Astrocyte (in vitro differentiated cells and primary cell): ENCODE measurements around the gene GSE1. TPM values are rescaled to one million over a fixed set of nuclear protein-coding genes. Genes with fewer than 3 reads are reported as not detected.

Source experiments
- DNase-seq: peaks from one replicate; pipeline ENCODE4 v3.0.0-alpha.2; 2010; ENCODE audit warnings: low read depth
- FAIRE-seq: peaks from 2 replicates; lab custom pipeline; 2011; peaks lifted over from hg19 to GRCh38; lab: Jason Lieb, UNC
- H2AFZ ChIP-seq: 2 replicates; pipeline ENCODE4 v1.6.0; 2012; ENCODE audit warnings: low read depth, low read length, inconsistent platforms
- H3K27ac ChIP-seq: 2 replicates; pipeline ENCODE4 v1.5.1; 2011; ENCODE audit warnings: low read depth, low read length, inconsistent platforms
- H3K27me3 ChIP-seq: 2 replicates; pipeline ENCODE4 v1.6.0; 2011; ENCODE audit warnings: low read length, inconsistent platforms; ENCODE audit not compliant: insufficient read depth
- H3K36me3 ChIP-seq: 2 replicates; pipeline ENCODE4 v1.5.1; 2011; ENCODE audit warnings: low read length, inconsistent platforms; ENCODE audit not compliant: insufficient read depth
- H3K4me1 ChIP-seq: 2 replicates; pipeline ENCODE4 v1.5.1; 2011; ENCODE audit warnings: low read length, inconsistent platforms; ENCODE audit not compliant: insufficient read depth
- H3K4me2 ChIP-seq: 2 replicates; pipeline ENCODE4 v1.6.0; 2012; ENCODE audit warnings: low read length, inconsistent platforms
- H3K4me3 ChIP-seq: 2 replicates; pipeline ENCODE4 v1.5.1; 2011; ENCODE audit warnings: low read depth, mild to moderate bottlenecking, low read length, inconsistent platforms; ENCODE audit not compliant: insufficient read depth
- H3K79me2 ChIP-seq: 2 replicates; pipeline ENCODE4 v1.6.0; 2012; ENCODE audit warnings: mild to moderate bottlenecking, low read length, inconsistent platforms; ENCODE audit not compliant: insufficient read depth
- H3K9ac ChIP-seq: 2 replicates; pipeline ENCODE4 v1.6.0; 2012; ENCODE audit warnings: mild to moderate bottlenecking, low read length, inconsistent platforms
- H3K9me3 ChIP-seq: 2 replicates; pipeline ENCODE4 v1.5.1; 2012; ENCODE audit warnings: low read depth, mild to moderate bottlenecking, low read length, inconsistent platforms; ENCODE audit not compliant: insufficient read depth
- H4K20me1 ChIP-seq: 2 replicates; pipeline ENCODE4 v1.6.0; 2012; ENCODE audit warnings: low read length, inconsistent platforms; ENCODE audit not compliant: insufficient read depth
- H3K27ac Mint-ChIP-seq: one replicate; pipeline ENCODE4 v1.8.0; 2021; ENCODE audit warnings: mild to moderate bottlenecking, mixed read lengths; ENCODE audit not compliant: unreplicated experiment
- H3K27me3 Mint-ChIP-seq: one replicate; pipeline ENCODE4 v1.8.0; 2021; ENCODE audit warnings: low read depth, mixed read lengths; ENCODE audit not compliant: unreplicated experiment
- H3K36me3 Mint-ChIP-seq: one replicate; pipeline ENCODE4 v1.8.0; 2021; ENCODE audit warnings: low read depth, mixed read lengths; ENCODE audit not compliant: unreplicated experiment
- H3K4me1 Mint-ChIP-seq: one replicate; pipeline ENCODE4 v1.8.0; 2021; ENCODE audit warnings: low read depth, mixed read lengths; ENCODE audit not compliant: unreplicated experiment
- H3K4me3 Mint-ChIP-seq: one replicate; pipeline ENCODE4 v1.8.0; 2021; ENCODE audit warnings: mild to moderate bottlenecking, moderate library complexity, mixed read lengths; ENCODE audit not compliant: unreplicated experiment
- H3K9me3 Mint-ChIP-seq: one replicate; pipeline ENCODE4 v1.8.0; 2021; ENCODE audit warnings: mild to moderate bottlenecking, mixed read lengths; ENCODE audit not compliant: unreplicated experiment
- EZH2 ChIP-seq: IDR thresholded peaks from 2 replicates; pipeline ENCODE4 v1.6.1; 2012; ENCODE audit warnings: mild to moderate bottlenecking, low read length, inconsistent platforms; ENCODE audit not compliant: insufficient read depth
- total RNA-seq: library from RNA; stranded (reverse); gene quantifications from 2 replicates; pipeline ENCODE4 v1.2.1, GENCODE V29; 2021
- TF ChIP-seq, protein P1 (sequence below): IDR thresholded peaks from 2 replicates; pipeline ENCODE4 v1.5.1; 2011; ENCODE audit warnings: low read depth, mild to moderate bottlenecking, inconsistent platforms, low read length, moderate library complexity; ENCODE audit not compliant: insufficient read depth

Gene GSE1
- total RNA-seq, 1 donor from 2014 or later, result 35.0 TPM

DNA sequence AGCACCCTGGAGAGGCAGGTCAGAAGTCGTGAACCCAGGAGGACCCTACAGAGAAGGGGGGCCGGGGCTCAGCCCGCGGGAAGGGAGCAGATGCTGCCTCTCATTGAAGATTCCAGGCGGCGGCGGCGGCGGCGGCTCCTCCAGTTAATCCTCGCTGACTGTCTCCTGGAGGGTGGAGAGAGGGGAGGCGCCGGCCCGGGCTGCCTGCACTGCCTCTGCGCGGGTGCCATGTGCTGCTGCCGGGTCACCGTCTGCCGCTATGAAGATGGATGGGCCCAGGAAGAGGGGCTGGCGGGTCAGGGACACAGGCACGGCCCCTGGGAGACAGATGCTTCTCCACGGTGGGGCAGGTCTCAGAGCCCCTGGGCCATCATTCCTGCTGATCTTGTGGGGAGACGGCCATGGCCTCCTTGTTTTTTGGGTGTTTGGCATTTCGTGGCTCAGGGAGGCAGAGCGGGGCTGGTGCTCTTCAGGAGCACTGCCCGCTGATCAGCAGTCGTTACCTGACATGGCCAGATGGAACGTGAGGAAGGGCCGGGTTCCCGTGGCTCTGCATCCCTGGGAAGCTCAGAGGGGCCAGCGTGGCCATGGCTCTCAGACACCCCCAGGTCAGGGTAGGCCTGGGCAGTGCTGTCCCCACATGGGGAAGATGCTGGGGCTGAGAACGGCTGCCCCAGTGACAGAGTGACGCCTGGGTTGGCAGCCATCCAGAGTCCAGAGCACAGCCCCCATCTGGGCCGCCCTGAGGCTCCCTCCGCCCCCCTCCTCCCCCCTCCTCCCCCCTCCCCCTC, 39.5 kb downstream of the GSE1 start:
- no peaks in the 10 kb centered on the region for H3K9me3 ChIP-seq
- H3K27me3 ChIP-seq, result no peaks in the 10 kb centered on the region
- FAIRE-seq (no peak), DNase-seq (peak; percentile 34)
- H3K27ac ChIP-seq, result no peak overlapping the region
- H3K27ac Mint-ChIP-seq, result no peak overlapping the region
- H3K27me3 Mint-ChIP-seq, result no peaks in the 10 kb centered on the region
- no peak overlapping the region for H3K4me3 ChIP-seq
- no peak overlapping the region for H3K4me2 ChIP-seq
- no peak overlapping the region for H3K9ac ChIP-seq
- H3K4me1 ChIP-seq, result peaks cover 16% of the 10 kb centered on the region
- TF ChIP-seq, protein P1, sequence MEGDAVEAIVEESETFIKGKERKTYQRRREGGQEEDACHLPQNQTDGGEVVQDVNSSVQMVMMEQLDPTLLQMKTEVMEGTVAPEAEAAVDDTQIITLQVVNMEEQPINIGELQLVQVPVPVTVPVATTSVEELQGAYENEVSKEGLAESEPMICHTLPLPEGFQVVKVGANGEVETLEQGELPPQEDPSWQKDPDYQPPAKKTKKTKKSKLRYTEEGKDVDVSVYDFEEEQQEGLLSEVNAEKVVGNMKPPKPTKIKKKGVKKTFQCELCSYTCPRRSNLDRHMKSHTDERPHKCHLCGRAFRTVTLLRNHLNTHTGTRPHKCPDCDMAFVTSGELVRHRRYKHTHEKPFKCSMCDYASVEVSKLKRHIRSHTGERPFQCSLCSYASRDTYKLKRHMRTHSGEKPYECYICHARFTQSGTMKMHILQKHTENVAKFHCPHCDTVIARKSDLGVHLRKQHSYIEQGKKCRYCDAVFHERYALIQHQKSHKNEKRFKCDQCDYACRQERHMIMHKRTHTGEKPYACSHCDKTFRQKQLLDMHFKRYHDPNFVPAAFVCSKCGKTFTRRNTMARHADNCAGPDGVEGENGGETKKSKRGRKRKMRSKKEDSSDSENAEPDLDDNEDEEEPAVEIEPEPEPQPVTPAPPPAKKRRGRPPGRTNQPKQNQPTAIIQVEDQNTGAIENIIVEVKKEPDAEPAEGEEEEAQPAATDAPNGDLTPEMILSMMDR, result no peak
- TF ChIP-seq EZH2, result no peak
- peaks cover 44% of the 10 kb centered on the region for H4K20me1 ChIP-seq
- peaks cover 3% of the 10 kb centered on the region for H3K36me3 ChIP-seq
- H3K4me1 Mint-ChIP-seq, result peaks cover 3% of the 10 kb centered on the region
- H3K4me3 Mint-ChIP-seq, result no peak overlapping the region
- H3K36me3 Mint-ChIP-seq, result peaks cover 13% of the 10 kb centered on the region
- H3K9me3 Mint-ChIP-seq, result no peaks in the 10 kb centered on the region
- H3K79me2 ChIP-seq, result no peaks in the 10 kb centered on the region
- H2AFZ ChIP-seq, result no peak overlapping the region

DNA sequence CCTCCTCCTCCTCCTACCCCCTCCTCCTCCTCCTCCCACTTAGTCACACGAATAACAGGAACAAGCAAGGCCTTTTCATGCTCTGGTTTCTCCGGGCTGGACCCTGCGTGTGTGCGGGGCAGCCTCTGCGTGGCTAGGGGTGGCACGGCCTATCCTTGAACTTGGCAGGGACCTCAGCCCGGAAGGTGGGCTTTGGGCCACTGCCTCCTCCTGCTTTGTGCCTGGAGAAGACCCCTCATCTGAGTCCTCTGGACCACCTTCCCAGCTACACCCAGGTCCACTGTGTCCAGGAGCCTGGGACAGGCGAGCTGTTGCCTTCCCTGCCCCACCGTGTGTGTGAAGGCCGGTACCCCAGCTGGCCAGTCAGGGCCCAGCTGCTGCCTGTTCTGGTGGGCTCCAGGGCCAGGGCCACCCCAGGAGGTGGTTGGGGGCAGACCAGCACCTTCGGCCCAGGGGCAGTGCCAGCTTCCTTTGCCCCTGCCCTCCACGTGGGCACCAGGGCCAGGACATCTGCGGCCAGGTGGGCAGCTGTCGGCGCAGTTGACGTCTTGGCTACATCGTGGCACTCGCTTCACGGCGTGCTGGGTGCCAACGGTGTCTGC, 40.3 kb downstream of the GSE1 start:
- Mint-ChIP-seq H3K36me3 (peaks cover 13% of the 10 kb centered on the region), H3K27me3 (no peaks in the 10 kb centered on the region), H3K4me1 (peaks cover 3% of the 10 kb centered on the region), H3K9me3 (no peaks in the 10 kb centered on the region), H3K27ac (no peak overlapping the region), H3K4me3 (no peak overlapping the region)
- FAIRE-seq, result no peak
- Histone ChIP-seq H3K4me2 (no peak overlapping the region), H3K36me3 (peaks cover 6% of the 10 kb centered on the region), H3K4me1 (peaks cover 16% of the 10 kb centered on the region), H3K4me3 (no peak overlapping the region), H4K20me1 (peaks cover 41% of the 10 kb centered on the region), H3K9ac (no peak overlapping the region), H3K27me3 (no peaks in the 10 kb centered on the region), H3K9me3 (no peaks in the 10 kb centered on the region), H3K27ac (no peak overlapping the region), H2AFZ (no peak overlapping the region), H3K79me2 (no peaks in the 10 kb centered on the region)
- DNase-seq, result no peak
- TF ChIP-seq, protein P1, result no peak
- TF ChIP-seq EZH2, result no peak
